Stimulated activated naive CD8-positive, alpha-beta T cell treated with anti-CD3 and anti-CD28 coated beads, Interleukin-15, amount 100 ng/mL, for 72 hours (primary cell): ENCODE results near the gene SSX4B.
"Not testable (repeated sequence)": the region's sequence is repeated elsewhere in the genome, so short reads cannot be mapped to it uniquely, and the experiment has no call there.

Experiments
- ATAC-seq: fragments of 150-1000 bp; cut with Tn5 transposase; 2 replicates; pipeline ENCODE4 v1.10.0; 2021; ENCODE audit warnings: mild to moderate bottlenecking, moderate library complexity
- DNase-seq, 2 donors: peaks; one replicate each; pipeline ENCODE4 v3.0.0; 2021 to 2022
- H3K27ac Mint-ChIP-seq, 2 donors: one replicate each; pipeline ENCODE4 v1.8.0; 2022; ENCODE audit warnings: mild to moderate bottlenecking in 2 of 2, mixed read lengths in 2 of 2, moderate library complexity in 2 of 2
- H3K27me3 Mint-ChIP-seq: one replicate; pipeline ENCODE4 v1.8.0; 2022; ENCODE audit warnings: mixed read lengths
- H3K4me1 Mint-ChIP-seq: one replicate; pipeline ENCODE4 v1.8.0; 2022; ENCODE audit warnings: mild to moderate bottlenecking, mixed read lengths
- H3K4me3 Mint-ChIP-seq, 2 donors: one replicate each; pipeline ENCODE4 v1.8.0; 2022; ENCODE audit warnings: mild to moderate bottlenecking in 2 of 2, mixed read lengths in 2 of 2, moderate library complexity in 1 of 2
- H3K9me3 Mint-ChIP-seq, 2 donors: one replicate each; pipeline ENCODE4 v1.8.0; 2022; ENCODE audit warnings: mixed read lengths in 2 of 2

Gene SSX4B

DNA sequence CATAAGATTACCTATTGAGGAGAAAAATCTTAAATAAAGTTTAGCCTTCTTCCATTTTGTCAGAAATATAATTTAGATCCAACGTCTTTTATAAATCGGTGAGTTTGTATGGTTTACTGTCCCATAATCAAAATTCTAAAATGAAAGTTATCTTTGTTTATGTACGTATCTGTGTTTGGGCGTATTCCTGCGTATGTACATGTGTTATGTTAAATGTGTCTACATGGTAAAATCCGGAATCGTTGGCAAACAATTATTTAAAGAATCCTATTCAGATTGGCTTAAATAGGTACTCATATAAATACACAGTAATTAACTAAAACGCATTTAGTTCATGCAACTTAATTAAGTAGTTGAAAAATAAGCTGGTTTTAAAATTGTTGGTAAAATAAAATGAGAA is 41.4 kb downstream of the SSX4B start:
- not testable (repeated sequence) for H3K4me3 Mint-ChIP-seq, DNase-seq, H3K27me3 Mint-ChIP-seq, H3K9me3 Mint-ChIP-seq, ATAC-seq, H3K4me1 Mint-ChIP-seq, H3K27ac Mint-ChIP-seq

- H3K27me3 Mint-ChIP-seq, DNase-seq, H3K27ac Mint-ChIP-seq, H3K9me3 Mint-ChIP-seq, H3K4me1 Mint-ChIP-seq, H3K4me3 Mint-ChIP-seq: not testable (repeated sequence)
- ATAC-seq: peak; percentile 88
These were observed 43.9 kb downstream of the SSX4B start for GRCh38 chrX:48367717-48368408.

- not testable (repeated sequence) for DNase-seq, H3K9me3 Mint-ChIP-seq, H3K4me3 Mint-ChIP-seq, H3K4me1 Mint-ChIP-seq, H3K27me3 Mint-ChIP-seq, ATAC-seq, H3K27ac Mint-ChIP-seq
These were observed 52.5 kb downstream of the SSX4B start for GRCh38 chrX:48359281-48359680.

- Mint-ChIP-seq H3K27me3 (no peaks in the 10 kb centered on the region), H3K4me3 (no peak overlapping the region), H3K27ac (no peak overlapping the region), H3K4me1 (no peaks in the 10 kb centered on the region), H3K9me3 (no peaks in the 10 kb centered on the region)
- ATAC-seq (no peak), DNase-seq (no peak)
These were observed 54.1 kb downstream of the SSX4B start for GRCh38 chrX:48357681-48358080.

DNA sequence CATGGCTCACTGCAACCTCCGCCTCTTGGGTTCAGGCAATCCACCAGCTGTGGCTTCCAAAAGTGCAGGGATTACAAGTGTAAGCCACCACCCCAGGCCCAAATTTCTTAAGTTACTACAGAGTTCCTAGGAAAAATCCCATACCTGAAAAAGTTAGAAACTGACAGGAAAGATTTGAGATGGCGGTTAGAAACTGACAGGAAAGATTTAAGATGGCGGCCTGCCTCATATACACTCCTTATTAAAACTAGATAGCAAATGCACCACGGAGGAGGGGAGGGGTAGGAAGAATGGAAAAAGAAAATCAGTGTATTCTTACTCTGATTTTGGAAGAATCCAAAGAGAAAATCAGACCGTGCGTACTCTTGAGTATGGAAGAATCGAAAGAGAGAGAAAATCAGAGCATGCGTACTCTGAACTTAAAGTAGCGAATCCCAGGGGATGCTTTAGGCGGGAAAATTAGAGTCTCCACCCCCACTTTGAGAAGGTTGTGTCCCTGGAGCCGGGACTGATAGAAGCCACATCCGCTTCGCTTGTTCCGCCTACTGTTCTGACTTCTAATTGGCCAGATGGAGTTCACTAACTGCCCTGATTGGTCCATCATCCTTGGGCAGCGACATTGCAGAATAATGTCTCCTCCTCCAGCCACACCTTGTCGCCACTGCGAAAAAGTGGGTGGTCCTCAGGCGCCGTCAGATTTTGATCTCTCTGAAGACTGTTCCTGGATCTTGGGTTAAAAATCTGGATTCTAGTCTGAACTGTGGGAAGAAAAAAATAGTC is 55.3 kb downstream of the SSX4B start, which contains the start of gene SSX3:
SSX3 (minus strand) TSS at position 389 of the 780 bp plus-strand sequence. CDS start 1,454 bp downstream, outside the sequence.
- DNase-seq, H3K4me1 Mint-ChIP-seq, H3K4me3 Mint-ChIP-seq, H3K27me3 Mint-ChIP-seq, ATAC-seq, H3K9me3 Mint-ChIP-seq: not testable (repeated sequence)
- peak within 1 kb of the TSS in 1 of 2 donors; percentile 33 for H3K27ac Mint-ChIP-seq
